Subcutaneous adipose tissue (tissue), 4 donors: ENCODE data around the gene FREY1. TPM values are rescaled to one million over a fixed set of nuclear protein-coding genes. Genes with fewer than 3 reads are reported as not detected.

Experiments
- CTCF ChIP-seq: fragments of 450-650 bp; IDR thresholded peaks from one replicate; pipeline ENCODE4 v1.5.1; 2016; ENCODE audit warnings: low read depth, mild to moderate bottlenecking, control low read depth, antibody characterized with exemption, moderate library complexity
- total RNA-seq, 4 donors: library from RNA; depleted of rRNA; stranded (reverse); fragments of >200 nt; gene quantifications; one replicate each; pipeline ENCODE4 v1.1.0, GENCODE V29; 2016

The FREY1 gene
- total RNA-seq, 4 donors from 2014 or later: 3.0 TPM; not detected in 3

- TF ChIP-seq CTCF: no peak
Observed at GRCh38 chr11:45928535-45929215, 21.6 kb upstream of the FREY1 start.

GRCh38 chr11:45927684-45928413 is 20.8 kb upstream of the FREY1 start:
- TF ChIP-seq CTCF: no peak

GRCh38 chr11:45927332-45927683 is 20.2 kb upstream of the FREY1 start:
- no peak for TF ChIP-seq CTCF

- no peak for TF ChIP-seq CTCF
Observed at GRCh38 chr11:45926536-45927331, 19.7 kb upstream of the FREY1 start.

GRCh38 chr11:45926001-45926401 is 18.9 kb upstream of the FREY1 start:
- no peak for TF ChIP-seq CTCF

GRCh38 chr11:45925550-45925949 is 18.5 kb upstream of the FREY1 start:
- no peak for TF ChIP-seq CTCF

GRCh38 chr11:45924927-45925326 is 17.9 kb upstream of the FREY1 start:
- no peak for TF ChIP-seq CTCF
